SIG-M5 (cell line): ENCODE results near the gene POLR1C.
A peak's percentile ranks its signal among the peaks of the same experiment; 100 is the strongest.
"Not testable (repeated sequence)": the region's sequence is repeated elsewhere in the genome, so short reads cannot be mapped to it uniquely, and the experiment has no call there.

Source experiments
- DNase-seq: peaks from one replicate; lab custom pipeline; 2025; lab: John Stamatoyannopoulos, UW

The POLR1C gene

DNA sequence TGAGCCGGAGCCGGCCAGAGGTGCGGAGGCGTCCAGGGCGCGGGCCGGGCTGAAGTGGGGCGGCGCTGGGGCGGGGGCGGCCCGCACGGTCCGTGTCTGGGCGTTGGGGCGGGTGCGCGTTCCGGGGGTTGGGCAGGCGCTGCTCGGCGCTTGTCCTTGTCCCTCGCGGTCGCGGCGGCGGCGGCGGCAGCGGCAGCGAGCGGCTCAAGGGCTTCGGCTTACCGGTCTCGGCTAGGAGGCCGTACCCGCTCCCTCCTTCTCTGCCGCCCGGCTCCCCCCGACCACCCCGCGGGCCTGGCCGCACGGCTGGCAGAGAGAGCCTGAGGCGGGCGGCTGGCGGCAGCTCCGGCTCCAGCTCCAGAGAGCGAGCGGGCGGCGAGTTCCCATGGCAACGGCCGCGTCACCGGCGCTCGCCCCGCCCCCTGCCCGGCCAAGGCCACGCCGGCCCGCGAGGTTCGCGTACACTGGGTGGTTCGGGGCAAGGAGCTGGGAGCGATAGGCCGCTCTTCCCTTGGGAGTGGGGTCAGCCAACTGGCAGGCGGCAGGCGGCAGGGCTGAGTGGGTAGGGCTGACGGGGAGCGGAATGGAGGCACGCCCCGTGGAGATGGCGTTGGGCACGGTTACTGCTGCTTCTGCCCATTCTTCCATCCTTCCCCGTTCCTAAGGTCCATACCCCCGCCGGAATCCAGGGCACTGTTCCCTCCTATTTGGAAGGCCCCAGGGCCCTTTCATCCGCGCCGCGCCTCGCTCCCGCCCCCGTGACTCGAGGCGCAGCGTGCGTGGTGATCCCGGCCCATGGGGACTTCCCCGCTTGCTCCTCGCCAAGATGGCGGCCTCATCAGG, 6.7 kb upstream of the POLR1C start, which contains the start of gene LRRC73:
LRRC73 (minus strand) TSS at position 363 of the 843 bp plus-strand sequence. CDS start 561 bp downstream, outside the sequence.
- no peak for DNase-seq

GRCh38 chr6:43510827-43511163, 6.1 kb upstream of the POLR1C start:
- DNase-seq, result no peak

- no peak for DNase-seq
Measured at GRCh38 chr6:43511824-43512415, 5.0 kb upstream of the POLR1C start.

GRCh38 chr6:43515808-43516207, 1.1 kb upstream of the POLR1C start:
- no peak for DNase-seq

DNA sequence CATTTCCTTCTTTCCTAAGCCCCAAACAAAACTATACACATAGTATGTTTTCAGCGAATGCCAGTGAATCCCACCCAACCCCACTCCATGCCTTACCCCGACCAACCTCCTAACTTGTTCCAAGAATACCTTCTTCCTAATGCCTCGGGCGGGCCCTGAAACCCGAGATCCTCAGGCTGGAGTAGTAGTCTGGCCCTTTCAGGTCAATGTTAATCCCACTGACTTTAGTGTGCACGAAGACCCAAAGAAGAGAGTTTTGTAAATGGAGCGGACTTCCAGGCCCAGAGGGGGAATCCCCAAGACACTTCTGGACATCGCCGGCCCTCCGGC, 557 bp upstream of the POLR1C start:
- no peak for DNase-seq

GRCh38 chr6:43517505-43518357, 842 bp downstream of the POLR1C start:
- DNase-seq, result no peak

- DNase-seq, result no peak
Measured at GRCh38 chr6:43520097-43520496, 3.2 kb downstream of the POLR1C start.

DNA sequence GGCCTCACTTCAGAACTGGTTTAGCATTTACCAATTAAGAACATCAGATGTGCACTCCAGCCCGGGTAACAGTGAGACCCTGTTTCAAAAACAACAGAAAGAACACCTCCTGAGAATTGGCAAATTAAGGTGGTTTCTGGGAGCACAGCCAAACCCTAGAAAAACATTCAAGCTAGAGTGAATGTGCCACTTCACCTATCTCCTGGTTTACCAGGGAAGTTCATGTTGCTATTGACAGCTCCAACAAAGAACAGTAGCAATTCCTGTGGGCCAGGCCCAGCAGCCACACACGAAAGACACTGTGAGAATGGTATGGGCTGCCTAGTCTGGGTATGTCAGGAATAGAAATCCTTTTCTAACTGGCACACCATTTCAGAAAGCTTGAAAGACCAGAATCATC, 4.9 kb downstream of the POLR1C start:
- DNase-seq, result no peak

GRCh38 chr6:43522547-43523261, 5.8 kb downstream of the POLR1C start:
- no peak for DNase-seq

GRCh38 chr6:43523284-43523683, 6.4 kb downstream of the POLR1C start:
- DNase-seq, result no peak

- no peak for DNase-seq
Measured at GRCh38 chr6:43524483-43524961, 7.6 kb downstream of the POLR1C start.

DNA sequence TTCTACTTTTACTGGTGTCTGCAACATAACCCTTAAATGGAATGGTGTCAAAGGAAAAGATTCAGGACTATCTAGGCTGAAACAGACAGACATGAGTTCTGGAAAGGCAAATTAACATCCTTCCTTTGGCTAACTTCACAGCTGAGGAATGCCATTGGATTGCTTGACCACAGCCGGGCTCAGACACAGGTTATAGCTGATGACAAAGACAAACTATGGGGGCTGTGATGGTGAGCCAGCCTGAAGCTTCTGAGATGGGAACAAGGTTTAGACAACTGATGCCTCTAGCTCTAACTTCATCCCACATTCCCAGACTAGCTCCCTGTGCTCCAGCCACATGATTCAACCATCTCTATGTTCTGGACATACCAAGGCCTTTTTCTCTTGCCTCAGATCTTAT, 15.3 kb downstream of the POLR1C start:
- DNase-seq, result no peak

DNA sequence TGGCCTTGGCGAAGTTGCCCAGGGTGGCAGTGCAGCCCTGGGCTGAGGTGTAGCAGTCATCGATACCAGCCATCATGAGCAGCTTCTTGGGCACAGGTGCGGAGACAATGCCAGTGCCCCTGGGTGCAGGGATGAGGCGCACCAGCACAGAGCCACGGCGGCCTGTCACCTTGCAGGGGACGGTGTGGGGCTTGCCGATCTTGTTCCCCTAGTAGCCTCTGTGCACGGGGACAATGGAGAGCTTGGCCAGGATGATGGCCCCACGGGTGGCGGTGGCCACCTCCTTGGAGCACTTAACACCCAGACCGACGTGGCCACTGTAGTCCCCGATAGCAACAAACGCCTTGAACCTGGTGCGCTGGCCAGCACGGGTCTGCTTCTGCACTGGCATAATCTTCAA, 22.1 kb downstream of the POLR1C start:
- DNase-seq, result not testable (repeated sequence)

GRCh38 chr6:43539409-43539808, 22.5 kb downstream of the POLR1C start:
- DNase-seq, result not testable (repeated sequence)

- DNase-seq, result no peak
Measured at GRCh38 chr6:43540507-43540906, 23.6 kb downstream of the POLR1C start.

DNA sequence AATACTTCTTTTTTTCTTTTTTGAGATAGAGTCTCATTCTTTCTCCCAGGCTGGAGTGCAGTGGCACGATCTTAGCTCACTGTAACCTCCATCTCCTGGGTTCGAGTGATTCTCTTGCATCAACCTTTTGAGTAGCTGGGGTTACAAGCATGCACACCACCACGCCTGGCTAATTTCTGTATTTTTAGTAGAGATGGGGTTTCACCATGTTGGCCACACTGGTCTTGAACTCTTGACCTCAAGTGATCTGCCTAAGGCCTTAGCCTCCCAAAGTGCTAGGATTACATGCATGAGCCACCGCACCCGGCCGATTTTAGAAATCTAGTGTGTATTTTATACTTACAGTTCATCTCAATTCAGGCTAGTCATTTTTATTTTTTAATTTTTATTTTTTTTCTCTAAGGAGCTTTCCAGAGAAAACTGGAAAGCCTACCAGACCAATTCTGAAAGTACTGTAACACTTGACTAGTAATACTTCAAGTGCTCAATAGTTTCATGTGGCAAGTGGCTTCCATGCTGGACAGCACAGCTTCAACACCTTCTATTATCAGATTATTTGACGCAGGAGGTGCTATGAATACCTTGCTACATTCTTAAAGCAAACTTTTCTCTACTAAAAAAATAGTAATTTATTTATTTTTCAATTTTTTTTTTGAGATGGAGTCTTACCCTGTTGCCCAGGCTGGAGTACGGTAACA, 25.0 kb downstream of the POLR1C start:
- no peak for DNase-seq

GRCh38 chr6:43544461-43544860, 27.6 kb downstream of the POLR1C start:
- no peak for DNase-seq

GRCh38 chr6:43547222-43547621, 30.3 kb downstream of the POLR1C start:
- DNase-seq, result no peak

DNA sequence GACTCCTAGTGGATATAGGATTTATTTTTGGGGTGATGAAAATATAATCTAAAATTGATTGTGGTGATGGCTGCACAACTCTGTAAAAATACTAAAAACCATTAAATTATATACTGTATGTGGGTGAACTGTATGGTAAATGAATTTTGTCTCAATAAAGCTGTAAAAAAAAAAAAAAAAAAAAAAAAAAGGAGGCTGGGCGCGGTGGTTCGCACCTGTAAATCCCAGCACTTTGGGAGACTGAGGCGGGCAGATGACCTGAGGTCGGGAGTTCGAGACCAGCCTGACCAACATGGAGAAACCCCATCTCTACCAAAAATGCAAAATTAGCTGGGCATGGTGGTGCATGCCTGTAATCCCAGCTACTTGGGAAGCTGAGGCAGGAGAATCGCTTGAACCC, 40.7 kb downstream of the POLR1C start:
- DNase-seq, result not testable (repeated sequence)

- no peak for DNase-seq
Measured at GRCh38 chr6:43559328-43559727, 42.4 kb downstream of the POLR1C start.

DNA sequence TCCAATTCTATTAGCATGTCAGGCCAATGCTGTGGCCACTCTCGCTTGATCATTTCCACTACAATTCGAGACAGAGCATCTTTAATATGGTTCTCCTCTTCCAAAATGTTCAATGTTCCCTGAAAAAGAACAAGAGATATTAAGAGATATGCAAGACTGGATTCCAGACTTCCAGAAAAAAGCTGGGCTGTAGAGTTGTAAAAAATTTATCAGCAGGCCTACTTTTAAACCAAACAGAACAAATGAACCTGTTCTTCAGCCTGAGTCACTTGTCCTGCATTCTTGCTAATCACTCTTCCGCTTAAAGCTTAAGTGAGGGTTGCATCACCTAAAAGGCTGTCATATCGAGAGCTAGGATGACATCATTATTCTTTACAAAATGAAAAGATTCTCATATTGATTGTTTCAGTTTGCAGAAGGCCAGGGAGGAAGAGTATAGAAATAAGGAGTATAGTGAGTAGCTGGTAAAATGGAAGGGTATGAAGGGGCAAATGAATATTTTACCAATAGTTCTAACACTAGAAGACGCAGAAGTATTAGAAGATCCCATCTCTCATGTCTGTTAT, 54.1 kb downstream of the POLR1C start:
- peak; percentile 31 for DNase-seq
